Measurements from ENCODE around the gene QSOX1.

QSOX1 gene

DNA sequence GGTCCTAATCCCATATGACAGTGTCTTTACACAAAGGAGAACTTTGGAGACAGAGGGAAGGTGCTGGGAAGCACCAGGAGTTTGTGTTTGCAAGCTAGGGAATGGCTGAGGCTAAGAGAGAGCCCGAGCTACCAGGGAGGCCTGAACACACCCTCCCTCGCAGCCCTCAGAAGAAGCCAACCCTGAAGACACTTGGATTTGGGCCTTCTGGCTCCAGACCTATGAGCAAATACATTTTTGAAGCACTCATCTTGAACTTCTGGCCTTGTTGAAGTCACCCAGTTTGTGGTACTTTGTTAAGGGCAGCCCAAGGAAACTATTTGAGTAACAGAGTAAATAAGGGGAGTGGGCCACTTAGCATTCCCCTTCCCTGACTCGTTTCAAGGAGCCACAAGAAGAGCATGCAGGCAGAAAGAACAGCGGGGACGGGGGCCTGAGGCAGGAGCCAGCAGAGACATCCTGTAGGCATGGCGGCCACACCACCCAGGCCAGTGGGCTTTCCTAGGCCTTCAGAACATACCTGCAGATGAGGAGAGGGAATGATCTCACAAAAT lies 13.2 kb upstream of the QSOX1 start:
- Histone ChIP-seq H3K27me3 (ENCODE audit: insufficient read depth, low read length) (no peaks in the 10 kb centered on the region; the same call in 1 of the 2 replicates), H3K27ac (ENCODE audit: low read depth, low read length, poor library complexity, severe bottlenecking) (no peak overlapping the region), H3K4me1 (ENCODE audit: insufficient read depth, low read length, severe bottlenecking) (no peaks in the 10 kb centered on the region), H2AFZ (ENCODE audit: low read length) (no peak overlapping the region), H3F3A (ENCODE audit: insufficient read depth, low read length) (no peaks in the 10 kb centered on the region), H3K9ac (ENCODE audit: low read length) (no peak overlapping the region), H3K4me2 (ENCODE audit: low read length) (no peak overlapping the region), H3K79me2 (ENCODE audit: insufficient read depth, low read length) (no peaks in the 10 kb centered on the region), H3K9me3 (ENCODE audit: low read length) (no peaks in the 10 kb centered on the region), H3K4me3 (ENCODE audit: low read depth, low read length, poor library complexity, severe bottlenecking) (no peak overlapping the region), H3K36me3 (ENCODE audit: insufficient read depth, low read length) (no peaks in the 10 kb centered on the region), H4K20me1 (ENCODE audit: insufficient read depth, low read length) (no peaks in the 10 kb centered on the region), H3K9me2 (ENCODE audit: low read depth, low read length) (no peaks in the 10 kb centered on the region)
- TF ChIP-seq EZH2 (IDR thresholded peaks at IDR 0.05; ENCODE audit: borderline replicate concordance, low read length): no peak

GRCh38 chr1:180143359-180143758 lies 11.3 kb upstream of the QSOX1 start:
- Histone ChIP-seq H3K9me3 (ENCODE audit: low read length) (no peaks in the 10 kb centered on the region), H3K79me2 (ENCODE audit: insufficient read depth, low read length) (no peaks in the 10 kb centered on the region), H2AFZ (ENCODE audit: low read length) (no peak overlapping the region), H3K9ac (ENCODE audit: low read length) (no peak overlapping the region), H3K4me2 (ENCODE audit: low read length) (no peak overlapping the region), H3F3A (ENCODE audit: insufficient read depth, low read length) (no peaks in the 10 kb centered on the region), H4K20me1 (ENCODE audit: insufficient read depth, low read length) (no peaks in the 10 kb centered on the region), H3K36me3 (ENCODE audit: insufficient read depth, low read length) (no peaks in the 10 kb centered on the region), H3K9me2 (ENCODE audit: low read depth, low read length) (no peaks in the 10 kb centered on the region), H3K4me3 (ENCODE audit: low read depth, low read length, poor library complexity, severe bottlenecking) (no peak overlapping the region), H3K27me3 (ENCODE audit: insufficient read depth, low read length) (no peaks in the 10 kb centered on the region; the same call in 1 of the 2 replicates), H3K4me1 (ENCODE audit: insufficient read depth, low read length, severe bottlenecking) (no peaks in the 10 kb centered on the region), H3K27ac (ENCODE audit: low read depth, low read length, poor library complexity, severe bottlenecking) (no peak overlapping the region)
- TF ChIP-seq CTCF (IDR thresholded peaks at IDR 0.05; ENCODE audit: low read length): no peak
- no peak for TF ChIP-seq EZH2 (IDR thresholded peaks at IDR 0.05; ENCODE audit: borderline replicate concordance, low read length)

DNA sequence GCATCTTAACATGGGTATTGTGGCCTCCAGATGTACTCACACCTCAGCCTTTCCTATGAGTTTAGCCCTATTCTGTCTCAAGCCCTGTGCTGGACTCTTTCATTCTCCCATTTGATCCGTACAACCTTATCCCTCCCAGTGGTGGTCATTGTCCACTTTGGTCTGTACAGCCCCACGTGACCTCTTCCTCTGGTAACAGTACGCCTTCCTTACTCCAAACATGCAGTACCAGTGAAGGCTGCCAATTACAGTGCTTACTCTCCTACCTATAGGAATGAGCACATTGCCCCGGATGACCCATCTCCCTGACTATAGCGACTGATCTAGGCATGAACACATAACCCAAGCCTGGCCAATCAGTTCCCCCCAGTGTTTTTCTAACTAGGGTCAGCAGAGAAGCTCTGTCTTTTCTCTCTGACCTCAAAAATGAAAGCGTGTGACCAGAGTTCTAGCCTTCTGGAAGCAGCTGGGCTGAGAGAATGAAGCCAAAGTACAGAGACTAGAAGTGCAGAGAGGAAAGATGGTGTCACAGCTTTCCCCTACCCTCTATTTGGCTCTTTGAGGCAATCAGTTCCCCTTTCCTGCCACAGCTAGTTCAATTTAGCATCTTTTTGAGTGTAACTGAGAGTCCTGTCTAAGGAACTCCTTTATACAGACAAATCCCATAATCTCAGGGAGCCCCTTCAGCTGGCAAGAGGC lies 9.9 kb upstream of the QSOX1 start:
- no peaks in the 10 kb centered on the region; the same call in 1 of the 2 replicates for H3K27me3 ChIP-seq (ENCODE audit: insufficient read depth, low read length)
- no peaks in the 10 kb centered on the region for H3K9me3 ChIP-seq (ENCODE audit: low read length)
- H3K79me2 ChIP-seq (ENCODE audit: insufficient read depth, low read length): no peaks in the 10 kb centered on the region
- H3K9me2 ChIP-seq (ENCODE audit: low read depth, low read length): no peaks in the 10 kb centered on the region
- no peak overlapping the region for H3K9ac ChIP-seq (ENCODE audit: low read length)
- H4K20me1 ChIP-seq (ENCODE audit: insufficient read depth, low read length): no peaks in the 10 kb centered on the region
- no peak overlapping the region for H3K27ac ChIP-seq (ENCODE audit: low read depth, low read length, poor library complexity, severe bottlenecking)
- H3K36me3 ChIP-seq (ENCODE audit: insufficient read depth, low read length): no peaks in the 10 kb centered on the region
- no peak overlapping the region for H2AFZ ChIP-seq (ENCODE audit: low read length)
- no peak overlapping the region for H3K4me2 ChIP-seq (ENCODE audit: low read length)
- H3K4me1 ChIP-seq (ENCODE audit: insufficient read depth, low read length, severe bottlenecking): no peaks in the 10 kb centered on the region
- H3K4me3 ChIP-seq (ENCODE audit: low read depth, low read length, poor library complexity, severe bottlenecking): no peak overlapping the region
- no peak for TF ChIP-seq EZH2 (IDR thresholded peaks at IDR 0.05; ENCODE audit: borderline replicate concordance, low read length)
- TF ChIP-seq CTCF (IDR thresholded peaks at IDR 0.05; ENCODE audit: low read length): no peak
- H3F3A ChIP-seq (ENCODE audit: insufficient read depth, low read length): no peaks in the 10 kb centered on the region

Data from OCI-LY1 (cell line).